ENCODE data around the gene BMF.
"Not testable (repeated sequence)": the region's sequence is repeated elsewhere in the genome, so short reads cannot be mapped to it uniquely, and the experiment has no call there.

BMF gene

DNA sequence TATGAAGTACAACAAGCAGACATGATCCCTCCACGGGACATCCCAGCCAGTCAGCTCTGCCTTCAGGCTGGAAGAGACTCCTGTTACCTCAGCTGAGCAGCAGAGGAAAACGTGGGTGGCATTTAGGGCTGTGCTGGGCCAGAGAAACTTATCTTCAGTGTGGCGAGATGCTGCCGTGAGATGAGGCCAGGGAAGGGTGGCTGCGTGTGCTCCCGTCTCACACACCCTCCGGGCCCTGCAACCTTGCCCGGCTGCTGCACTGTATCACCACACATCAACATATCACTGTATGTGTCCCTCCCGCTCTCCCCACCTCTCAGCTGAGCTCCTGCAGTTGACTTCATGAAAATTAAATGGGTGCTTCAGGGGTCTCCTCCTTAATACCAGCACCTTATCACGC, 23.4 kb downstream of the BMF start:
- no peak for DNase-seq

DNA sequence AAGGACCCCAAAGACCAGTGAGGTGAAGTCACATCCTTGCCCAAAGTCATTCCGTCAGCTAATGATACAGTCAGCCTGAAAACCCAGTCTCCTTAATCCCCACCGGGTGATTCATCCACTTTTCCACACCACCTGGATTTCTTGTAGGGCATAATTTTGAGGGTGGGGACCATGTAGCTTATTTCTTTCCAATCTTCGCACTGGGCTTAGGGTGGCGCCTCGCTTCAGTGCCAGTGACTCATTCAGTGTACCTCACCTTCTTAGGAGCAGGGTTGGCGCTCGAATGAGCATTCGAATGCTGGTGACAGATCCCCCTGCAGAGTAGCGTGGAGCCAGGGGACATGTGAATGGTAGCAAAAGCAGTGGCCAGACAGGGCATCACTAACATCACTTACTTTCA, 24.0 kb downstream of the BMF start:
- no peak for DNase-seq

DNA sequence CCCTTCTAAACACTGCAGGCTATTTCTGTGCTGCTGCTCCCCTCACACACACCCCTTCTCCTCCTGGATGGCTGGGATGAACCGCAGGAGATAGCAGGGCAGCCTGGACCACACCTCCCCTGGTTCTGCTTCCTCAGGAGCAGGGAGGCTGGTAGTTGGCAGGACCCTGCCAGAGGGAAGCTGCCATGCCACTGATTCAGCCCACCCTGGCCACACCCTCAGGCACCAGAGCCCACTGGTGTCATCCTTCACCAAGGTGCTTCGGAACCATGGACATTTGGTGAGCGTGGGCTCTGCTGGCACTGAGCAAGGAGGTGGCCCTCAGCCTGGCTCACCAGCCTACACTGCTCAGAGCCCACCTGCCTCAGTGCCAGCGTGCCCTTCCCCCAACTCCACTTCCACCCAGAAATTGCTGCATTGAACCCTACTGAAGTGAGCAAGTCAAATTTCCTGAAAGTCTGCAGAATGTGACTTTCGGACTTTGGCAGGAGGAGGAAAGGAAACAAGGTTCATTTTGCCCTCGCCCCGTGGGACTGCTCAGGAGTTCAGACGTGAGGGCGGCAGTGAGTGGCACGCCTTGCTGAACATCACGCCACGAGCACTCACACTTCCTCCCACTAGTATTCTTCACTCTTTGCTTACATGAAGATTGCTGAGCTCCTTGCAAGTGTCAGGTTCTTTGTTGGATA, 26.3 kb downstream of the BMF start:
- DNase-seq: no peak

DNA sequence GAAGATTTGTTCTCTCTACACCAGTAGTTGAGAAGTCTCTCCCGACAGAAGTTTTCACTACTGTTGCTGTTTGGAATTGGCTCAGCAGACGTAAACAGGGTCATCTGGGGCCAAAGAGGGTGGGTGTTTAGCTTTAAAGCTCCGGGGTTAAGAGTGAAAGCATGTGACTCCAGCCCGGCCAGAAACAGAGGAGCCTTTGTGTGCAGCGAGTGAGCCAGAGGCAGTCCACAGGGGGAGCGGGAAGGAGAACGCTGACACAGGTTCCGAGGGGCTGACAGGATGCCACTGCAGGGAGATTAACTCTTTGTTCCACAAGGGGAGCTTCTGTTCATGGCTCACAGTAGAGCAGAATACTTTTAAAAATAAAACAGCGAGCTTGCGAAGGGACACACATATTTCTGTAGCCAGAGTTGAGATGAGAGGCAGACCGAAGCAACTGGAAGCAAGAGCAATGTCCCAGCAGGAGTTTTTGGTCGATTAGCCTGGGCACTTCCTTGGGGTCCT, 26.9 kb downstream of the BMF start:
- DNase-seq: no peak

DNA sequence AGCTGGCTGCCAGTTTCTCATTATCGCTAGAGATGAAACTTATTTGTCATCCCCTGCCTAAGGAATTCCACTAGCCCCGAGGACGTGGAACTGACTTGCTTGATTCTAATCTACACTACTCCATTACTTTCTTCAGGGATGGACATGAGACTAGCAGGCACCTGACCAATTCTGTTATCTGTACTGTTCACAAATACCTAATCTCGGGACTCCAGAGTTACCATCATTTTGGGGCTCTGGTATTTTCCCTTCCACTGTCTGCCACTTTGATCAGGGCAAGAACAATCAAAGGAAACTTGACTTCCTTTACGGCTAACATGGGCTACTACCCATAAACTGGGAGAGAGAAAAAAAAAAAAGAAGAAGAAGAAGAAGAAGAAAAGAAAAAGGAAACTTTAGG, 27.8 kb downstream of the BMF start:
- no peak for DNase-seq

DNA sequence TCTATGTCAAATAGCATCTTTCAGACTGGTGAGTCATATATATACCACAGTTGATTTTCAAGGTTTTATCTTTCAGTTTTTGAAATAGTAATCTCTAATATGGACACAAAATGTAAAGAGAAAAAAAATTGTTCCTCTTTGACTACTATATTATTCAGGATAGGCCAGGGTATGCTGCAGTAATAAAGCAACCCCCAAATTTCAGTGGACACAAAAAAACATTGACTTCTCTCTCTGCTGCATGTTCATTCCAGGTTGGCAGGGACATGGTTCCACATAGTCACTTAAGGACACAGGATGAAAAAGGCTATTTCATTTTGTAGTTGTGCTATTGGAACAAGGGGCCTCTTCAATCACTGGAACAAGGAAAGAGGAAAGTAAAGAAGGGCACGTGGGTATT, 28.6 kb downstream of the BMF start:
- DNase-seq: no peak

DNA sequence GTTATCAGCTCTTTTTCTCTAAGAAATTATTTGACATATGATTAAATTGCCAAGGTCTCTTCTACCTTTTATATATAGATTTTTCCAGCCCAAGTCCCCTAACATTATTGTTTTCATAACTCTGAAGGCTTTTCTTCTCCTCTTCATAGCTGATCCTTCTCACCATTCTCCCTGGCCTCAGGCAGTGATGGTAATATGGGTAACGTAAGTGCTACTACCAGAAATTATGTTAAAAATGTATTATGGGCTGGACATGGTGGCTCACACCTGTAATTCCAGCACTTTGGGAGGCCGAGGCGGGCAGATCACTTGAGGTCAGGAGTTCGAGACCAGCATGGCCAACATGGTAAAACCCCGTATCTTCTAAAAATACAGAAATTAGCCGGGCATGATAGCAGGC, 29.2 kb downstream of the BMF start:
- no peak for DNase-seq

DNA sequence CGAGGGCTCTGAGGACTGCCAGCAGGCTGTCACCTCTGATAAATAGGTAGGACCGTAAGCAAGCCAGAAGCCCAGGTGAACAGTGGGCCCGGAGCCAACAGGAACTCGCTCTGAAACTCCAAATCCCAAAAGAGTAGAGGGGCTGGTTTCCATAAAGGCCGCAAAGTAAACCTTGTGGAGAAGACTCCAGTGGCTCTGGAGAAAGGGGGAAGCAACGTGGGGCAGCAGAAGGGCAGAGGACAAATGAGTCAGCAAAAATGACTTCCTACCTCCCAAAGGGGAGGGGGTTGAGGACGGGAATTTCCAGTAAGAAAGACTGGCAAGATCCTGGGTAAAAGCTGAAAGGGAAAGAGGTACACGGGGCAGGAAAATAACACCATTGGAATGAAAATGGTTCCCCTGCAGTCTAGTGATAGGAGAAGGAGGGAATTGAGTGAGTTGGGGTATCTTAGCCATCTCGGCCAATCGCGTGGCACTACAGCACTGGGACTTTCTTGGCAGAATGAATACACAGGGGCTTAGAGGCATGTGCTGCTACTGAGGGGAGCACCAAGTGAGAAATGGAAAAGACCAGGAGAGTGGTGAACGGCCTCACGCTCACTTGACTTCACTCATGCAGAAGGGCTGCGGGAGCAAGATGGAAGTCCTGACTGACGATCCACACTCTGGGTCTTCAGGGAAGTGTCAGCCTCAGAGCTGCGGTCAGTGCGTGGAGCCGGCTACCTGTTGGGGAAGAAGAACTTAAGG, 33.2 kb downstream of the BMF start:
- no peak for DNase-seq

DNA sequence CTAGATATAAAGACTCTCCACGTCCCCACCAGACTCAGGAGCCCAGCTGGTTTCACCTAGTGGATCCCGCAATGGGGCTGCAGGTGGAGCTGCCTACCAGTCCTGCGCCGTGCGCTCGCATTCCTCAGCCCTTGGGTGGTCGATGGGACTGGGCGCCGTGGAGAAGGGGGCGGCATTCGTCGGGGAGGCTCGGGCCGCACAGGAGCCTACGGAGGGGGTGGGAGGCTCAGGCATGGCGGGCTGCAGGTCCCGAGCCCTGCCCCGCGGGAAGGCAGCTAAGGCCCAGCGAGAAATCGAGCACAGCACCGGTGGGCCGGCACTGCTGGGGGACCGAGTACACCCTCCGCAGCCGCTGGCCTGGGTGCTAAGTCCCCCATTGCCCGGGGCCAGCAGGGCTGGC, 34.0 kb downstream of the BMF start:
- not testable (repeated sequence) for DNase-seq

DNA sequence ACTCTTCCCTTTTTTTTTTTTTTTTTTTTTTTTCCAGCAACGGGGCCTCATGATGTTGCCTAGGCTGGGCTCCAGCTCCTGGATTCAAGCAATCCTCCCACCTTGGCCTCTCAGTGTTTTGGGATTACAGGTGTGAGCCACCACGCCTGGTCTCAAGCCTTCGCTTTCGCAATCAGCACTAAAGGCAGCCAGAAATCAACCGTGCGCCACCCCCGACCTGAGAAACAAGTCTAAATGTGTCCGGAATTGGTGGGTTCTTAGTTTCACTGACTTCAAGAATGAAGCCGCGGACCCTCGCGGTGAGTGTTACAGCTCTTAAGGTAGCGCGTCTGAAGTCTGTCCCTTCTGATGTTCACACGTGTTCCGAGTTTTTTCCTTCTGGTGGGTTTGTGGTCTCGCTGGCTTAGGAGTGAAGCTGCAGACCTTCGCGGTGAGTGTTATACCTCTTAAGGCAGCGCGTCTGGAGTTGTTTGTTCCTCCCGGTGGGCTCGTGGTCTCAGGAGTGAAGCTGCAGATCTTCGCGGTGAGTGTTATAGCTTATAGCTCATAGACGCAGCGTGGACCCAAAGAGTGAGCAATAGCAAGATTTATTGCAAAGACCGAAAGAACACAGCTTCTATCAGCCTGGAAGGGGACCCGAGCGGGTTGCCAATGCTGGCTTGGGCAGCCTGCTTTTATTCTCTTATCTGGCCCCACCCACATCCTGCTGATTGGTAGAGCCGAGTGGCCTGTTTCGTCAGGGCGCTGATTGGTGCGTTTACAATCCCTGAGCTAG, 34.8 kb downstream of the BMF start:
- not testable (repeated sequence) for DNase-seq

DNA sequence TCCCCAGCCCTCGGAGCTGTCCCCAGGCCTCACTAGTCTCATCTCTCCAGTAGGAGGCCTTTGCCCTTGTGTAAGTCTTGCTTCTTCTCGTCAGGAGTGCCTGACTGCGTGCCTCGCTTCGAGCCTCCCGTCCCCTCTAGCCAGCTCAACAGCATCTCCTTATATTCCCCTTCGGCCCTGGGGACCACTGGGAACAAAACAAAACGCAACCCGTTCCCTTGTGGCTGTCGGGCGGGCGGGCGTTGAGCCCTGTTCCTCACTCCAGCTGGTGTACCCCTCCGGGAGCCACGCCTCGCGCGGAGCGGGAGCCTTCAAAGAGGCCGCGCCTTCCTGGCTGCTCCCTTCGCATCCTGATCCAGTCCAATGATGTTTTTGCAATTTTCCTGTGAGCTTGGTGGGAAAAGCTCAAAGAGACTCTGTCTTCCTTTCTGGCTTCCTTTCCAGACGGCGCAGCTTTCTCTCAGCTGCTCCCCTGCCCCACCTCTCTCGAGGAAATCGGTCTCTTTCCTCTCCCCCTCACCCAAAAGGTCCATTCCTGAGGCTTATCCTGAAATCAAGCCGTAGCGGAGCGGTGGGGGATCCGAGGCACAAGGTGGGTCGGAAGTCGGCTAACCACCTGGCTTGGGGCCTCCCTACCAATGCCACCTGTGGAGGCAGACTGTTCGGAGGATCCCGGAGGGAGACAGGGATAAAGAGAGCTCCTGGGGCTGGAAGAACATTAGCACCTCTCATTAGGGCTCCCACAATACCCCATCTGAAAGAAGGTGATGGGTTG, 36.3 kb downstream of the BMF start:
- no peak for DNase-seq

DNA sequence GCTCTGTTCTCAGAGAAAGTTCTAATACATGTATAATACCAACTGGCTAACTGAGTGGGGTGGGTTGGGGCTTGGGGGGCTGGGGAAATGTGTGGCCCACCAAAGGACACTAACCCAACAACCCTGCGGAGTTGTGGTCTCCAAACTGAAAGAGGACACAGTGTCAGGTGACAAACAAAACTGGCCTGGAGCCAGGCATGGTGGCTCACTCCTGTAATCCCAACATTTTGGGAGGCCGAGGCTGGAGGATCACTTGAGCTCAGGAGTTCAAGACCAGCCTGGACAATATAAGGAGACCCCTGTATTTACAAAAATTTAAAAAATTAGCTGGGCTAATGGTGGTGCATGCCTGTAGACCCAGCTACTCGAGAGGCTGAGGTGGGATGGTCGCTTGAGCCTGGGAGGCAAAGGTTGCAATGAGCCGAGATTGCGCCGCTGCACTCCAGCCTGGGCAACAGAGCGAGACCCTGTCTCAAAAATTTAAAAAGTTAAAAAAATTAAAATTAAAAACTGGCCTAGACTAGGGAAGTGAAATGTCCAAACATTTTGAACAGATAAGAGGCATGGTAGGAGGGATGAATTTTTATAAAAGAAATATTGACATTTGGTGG, 38.0 kb downstream of the BMF start:
- no peak for DNase-seq

DNA sequence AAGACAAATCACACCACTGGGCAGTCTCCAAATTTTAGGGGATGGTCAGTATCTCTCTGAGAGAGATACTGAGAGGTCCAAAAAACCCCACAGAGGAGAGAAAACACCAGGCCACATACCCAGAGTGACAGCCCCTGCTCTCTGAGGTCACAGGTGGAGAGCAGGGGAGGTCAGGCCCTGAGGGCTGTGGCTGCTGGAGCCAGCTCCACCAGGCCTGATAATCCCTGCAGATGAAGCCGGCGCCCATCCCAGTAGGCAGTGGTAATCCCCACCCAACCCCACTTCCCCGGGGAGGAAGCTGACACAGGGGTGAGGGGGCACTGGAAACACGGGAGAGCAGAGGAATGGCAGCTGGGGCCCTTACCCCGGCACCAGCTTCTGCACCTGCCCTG, 38.5 kb downstream of the BMF start:
- no peak for DNase-seq

DNA sequence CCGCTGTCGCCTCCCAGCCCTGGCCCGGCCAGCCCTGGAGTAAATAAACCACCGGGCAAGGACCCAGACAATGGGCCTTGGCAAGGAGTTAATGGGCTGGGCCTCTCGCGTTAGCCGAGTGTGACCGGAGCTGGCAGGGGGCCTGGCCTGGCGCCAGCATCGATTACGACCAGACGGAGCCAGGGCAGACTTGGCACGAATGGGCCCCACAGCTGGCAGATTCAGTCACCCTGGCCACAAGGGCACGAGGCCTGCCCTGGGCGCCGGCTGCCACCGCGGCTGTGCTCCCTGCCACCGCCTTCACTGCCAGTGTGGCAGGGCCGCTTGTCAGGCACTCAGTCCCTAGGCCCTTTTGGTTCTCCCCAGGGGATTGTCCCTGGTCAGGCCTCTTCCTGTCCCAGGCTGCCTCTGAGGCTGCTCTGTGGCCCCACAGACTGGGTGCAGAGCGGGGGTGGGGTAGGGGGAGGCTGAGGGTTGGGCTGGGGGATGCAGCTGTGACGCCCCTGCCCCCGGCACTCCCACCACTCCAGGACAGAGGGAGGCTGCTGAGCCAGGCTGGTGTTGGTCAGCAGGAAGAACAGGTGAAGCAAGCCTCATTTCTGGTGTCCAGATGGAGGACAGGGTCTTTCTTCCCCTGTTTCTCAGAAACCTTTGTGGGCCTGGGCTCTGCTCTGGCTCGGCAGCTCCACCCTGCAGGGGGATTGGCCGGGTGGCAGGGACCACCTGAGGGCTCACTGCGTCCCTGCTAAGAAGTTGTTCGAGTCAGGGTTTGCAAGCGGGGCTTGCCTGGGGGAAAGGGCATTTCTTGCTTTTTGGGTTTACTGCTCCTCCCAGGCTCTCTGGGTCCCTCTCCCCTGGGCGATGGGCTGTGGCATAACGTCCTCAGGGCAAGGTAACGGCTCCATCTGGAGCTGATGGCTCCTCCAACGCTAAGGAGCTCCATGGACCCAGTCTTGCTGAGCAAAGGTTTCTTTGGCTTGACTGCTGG, 39.2 kb downstream of the BMF start:
- DNase-seq: no peak

DNA sequence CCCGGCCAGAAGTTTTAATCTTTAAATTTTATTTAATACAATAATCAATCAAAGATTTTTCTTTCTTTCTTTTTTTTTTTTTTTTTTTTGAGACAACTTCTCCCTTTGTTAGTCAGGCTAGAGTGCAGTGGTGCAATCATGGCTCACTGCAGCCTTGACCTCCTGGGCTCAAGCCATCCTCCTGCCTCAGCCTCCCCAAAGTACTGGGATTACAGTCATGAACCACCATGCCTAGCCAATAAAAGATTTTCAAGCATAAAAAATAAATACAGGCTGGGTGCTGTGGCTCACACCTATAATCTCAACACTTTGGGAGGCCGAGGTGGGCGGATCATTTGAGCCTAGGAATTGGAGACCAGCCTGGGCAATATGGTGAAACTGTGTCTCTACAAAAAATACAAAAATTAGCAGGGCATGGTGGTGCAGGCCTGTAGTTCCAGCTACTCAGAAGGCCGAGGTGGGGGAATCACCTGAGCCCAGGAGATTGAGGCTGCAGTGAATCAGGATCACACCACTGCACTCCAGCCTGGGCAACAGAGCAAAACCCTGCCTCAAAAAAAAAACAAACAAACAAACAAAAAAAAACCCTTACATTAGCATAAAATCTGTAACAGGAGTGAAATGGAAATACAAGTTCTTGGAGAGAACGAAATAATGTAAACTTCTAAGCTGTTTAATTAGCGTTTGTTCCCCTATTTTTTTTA, 40.6 kb downstream of the BMF start:
- DNase-seq: no peak

DNA sequence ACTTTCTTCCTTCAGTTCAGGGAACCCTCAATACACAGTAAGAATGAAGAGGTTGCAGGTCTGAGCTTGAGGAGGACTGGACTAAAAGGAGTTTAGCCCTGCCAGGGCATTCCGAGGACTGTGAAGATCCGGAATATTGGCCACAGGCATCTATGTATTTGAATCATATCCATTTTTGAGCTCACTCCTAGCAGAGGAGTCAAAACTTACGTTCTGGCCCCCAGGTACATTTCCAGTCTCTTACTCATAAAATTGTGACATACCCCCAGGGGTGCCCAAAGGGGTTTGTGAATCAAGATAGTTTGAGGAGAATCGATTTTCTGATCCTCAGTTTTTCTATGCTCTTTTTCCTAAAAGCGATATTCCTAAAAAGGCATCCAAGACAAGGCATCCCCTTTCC, 42.1 kb downstream of the BMF start:
- DNase-seq: no peak

DNA sequence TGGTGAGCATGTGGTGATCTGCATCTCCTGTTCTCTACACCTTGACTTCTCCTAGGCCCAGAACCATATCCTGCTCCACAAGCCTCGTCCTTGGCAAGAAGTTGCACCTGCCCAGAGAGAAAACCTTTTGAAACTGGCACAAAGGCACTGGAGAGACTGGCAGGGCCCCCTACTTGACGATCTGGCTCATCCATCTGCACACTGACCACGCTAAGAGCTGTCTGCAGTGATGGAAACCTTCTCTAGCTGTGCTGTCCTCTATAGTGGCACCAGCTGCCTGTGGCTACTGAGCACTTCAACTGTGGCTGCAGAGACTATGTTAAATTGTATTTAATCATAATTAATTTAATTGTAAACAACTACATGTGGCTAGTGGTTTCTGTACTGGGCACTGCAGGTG, 43.5 kb downstream of the BMF start:
- no peak for DNase-seq

DNA sequence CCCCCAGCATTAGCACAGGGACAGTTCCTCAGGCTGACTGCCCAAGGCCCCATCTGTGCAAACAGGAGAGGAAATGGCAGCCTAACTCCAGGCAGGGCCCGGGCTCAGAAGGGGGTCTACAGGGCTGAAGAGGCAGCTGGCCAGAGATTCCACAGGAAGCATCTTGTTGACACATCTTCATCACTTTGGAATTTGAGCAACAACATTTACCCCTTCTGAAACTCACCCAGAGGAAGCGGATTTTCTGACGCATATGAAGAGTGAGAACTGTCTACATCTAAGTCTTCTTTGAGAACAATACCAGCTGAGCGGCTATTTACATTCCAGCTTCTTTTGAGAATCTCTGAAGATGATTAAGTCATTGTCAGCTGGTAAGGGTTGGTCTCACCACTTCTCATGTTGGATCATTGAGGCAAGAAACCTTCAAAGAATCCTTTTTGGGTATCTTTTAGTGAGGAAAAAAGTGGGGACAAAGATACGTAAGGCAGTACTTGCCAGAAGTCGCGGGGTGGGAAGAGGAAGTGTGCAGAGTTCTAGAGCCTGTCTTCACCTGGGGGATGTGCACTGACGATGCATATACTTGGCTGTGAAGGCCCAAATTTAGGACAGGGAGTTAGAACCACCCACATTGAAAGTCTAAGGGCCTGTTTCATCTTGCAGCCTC, 44.3 kb downstream of the BMF start:
- no peak for DNase-seq

DNA sequence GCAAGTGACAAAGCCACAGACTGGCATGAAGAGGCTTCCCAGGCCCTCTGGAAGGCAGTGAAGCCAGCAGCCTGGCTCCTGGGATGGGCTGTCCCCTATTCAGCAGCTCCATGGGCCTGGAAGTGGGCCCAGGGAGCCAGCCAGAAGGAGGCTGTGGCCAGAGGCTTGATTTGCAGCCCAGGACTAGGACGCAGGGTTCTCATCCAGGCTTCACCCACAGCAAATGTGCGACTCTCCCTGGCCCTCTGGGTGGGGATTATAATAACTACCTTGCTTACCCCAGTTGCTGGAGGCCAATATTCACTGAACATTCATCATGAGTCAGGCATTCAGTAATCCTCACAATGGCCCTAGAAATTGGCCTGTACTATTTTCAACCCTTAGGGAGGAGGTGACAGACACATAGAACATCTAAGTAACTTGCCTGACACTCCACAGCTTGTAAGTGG, 45.1 kb downstream of the BMF start:
- DNase-seq: no peak
